Cardiac fibroblast (primary cell): ENCODE results near the gene EEIG1.
A peak's percentile ranks its signal among the peaks of the same experiment; 100 is the strongest.

ENCODE experiments used
- DNase-seq, 2 donors: peaks; one replicate each; pipeline versions ENCODE4 v3.0.0 to v3.0.0-alpha.2; 2010; ENCODE audit warnings: low read depth in 2 of 2
- H3K4me3 ChIP-seq, 2 donors: replicated peaks in 1 of 2; 1 replicate in 1 of 2; 2 replicates in 1 of 2; pipeline ENCODE4 v1.5.1; 2011; ENCODE audit warnings: low read depth in 2 of 2, low read length in 2 of 2, mild to moderate bottlenecking in 2 of 2, moderate library complexity in 1 of 2
- CTCF ChIP-seq: IDR thresholded peaks from one replicate; pipeline ENCODE4 v1.5.1; 2011; ENCODE audit warnings: low read depth, mild to moderate bottlenecking, low read length, inconsistent platforms

The EEIG1 gene

GRCh38 chr9:127966416-127967150, 14.2 kb downstream of the EEIG1 start:
- DNase-seq, result no peak

GRCh38 chr9:127965953-127966352, 14.8 kb downstream of the EEIG1 start:
- DNase-seq, result no peak
- peak overlapping the region in 1 of 2 donors; percentile 9 for H3K4me3 ChIP-seq
- no peak for TF ChIP-seq CTCF

More at GRCh38 chr9:127966416-127967150, 14.2 kb downstream of the EEIG1 start:
- TF ChIP-seq CTCF, result no peak
- H3K4me3 ChIP-seq, result no peak overlapping the region

GRCh38 chr9:127963359-127964064, 17.3 kb downstream of the EEIG1 start:
- H3K4me3 ChIP-seq, result no peak overlapping the region
- TF ChIP-seq CTCF, result no peak
- no peak for DNase-seq

- no peak for TF ChIP-seq CTCF
- H3K4me3 ChIP-seq, result no peak overlapping the region
- no peak for DNase-seq
Measured at GRCh38 chr9:127963041-127963358, 17.8 kb downstream of the EEIG1 start.

- no peak overlapping the region for H3K4me3 ChIP-seq
- no peak for TF ChIP-seq CTCF
- no peak for DNase-seq
Measured at GRCh38 chr9:127962278-127962677, 18.5 kb downstream of the EEIG1 start.

- no peak for TF ChIP-seq CTCF
- H3K4me3 ChIP-seq, result no peak overlapping the region
- no peak for DNase-seq
Measured at GRCh38 chr9:127961613-127962155, 19.1 kb downstream of the EEIG1 start.
